HS-27A (cell line): ENCODE data around the gene SNX24.
"Not testable (repeated sequence)": the region's sequence is repeated elsewhere in the genome, so short reads cannot be mapped to it uniquely, and the experiment has no call there.

ENCODE experiments used
- DNase-seq: peaks from one replicate; pipeline ENCODE4 v3.0.0-alpha.2; 2012; ENCODE audit warnings: low read depth, missing footprints

SNX24 gene, protein sequence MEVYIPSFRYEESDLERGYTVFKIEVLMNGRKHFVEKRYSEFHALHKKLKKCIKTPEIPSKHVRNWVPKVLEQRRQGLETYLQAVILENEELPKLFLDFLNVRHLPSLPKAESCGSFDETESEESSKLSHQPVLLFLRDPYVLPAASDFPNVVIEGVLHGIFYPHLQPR

DNA sequence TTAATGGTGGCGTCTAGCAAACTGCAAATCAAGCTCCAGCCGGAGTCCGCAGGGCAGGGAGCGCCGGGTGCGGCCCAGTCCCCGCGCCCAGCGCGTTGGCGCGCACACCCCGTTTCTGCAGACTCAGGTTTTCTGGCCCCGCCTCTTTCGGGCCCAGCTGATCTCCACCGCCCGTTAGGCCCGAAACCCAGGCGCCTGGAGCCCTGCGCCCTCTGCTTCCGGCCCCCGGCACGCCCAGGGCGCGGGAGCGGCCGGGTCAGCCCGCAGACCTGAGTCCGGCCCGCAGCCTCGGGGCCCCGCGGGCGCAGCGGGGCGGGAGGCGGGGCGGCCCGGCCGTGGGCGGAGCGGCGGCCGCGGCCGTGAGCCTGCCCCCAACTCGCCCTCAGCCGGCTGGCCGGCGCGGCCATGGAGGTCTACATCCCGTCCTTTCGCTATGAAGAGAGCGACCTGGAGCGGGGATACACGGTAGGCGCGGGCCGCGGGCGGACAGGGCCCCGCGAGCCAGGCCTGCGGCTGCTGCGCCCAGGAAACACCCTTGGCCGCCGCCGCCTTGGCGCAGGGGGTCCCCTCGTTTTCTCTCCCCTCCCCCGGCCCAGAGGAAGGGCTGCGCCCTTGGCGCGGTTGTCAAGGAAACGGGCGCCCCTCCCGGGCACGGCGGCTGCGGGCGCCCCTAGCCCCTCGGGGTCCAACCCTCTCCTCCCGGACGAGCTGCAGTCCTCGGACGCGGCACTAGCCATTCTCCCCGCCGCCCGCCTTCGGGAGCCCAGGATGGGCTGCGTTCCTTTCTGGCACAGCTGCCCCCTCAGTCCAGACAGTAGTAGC lies at the start of gene SNX24:
Gene SNX24 (plus strand): TSS at position 385 of the 822 bp plus-strand sequence. CDS start 21 bp downstream, at position 406.
- no peak for DNase-seq

DNA sequence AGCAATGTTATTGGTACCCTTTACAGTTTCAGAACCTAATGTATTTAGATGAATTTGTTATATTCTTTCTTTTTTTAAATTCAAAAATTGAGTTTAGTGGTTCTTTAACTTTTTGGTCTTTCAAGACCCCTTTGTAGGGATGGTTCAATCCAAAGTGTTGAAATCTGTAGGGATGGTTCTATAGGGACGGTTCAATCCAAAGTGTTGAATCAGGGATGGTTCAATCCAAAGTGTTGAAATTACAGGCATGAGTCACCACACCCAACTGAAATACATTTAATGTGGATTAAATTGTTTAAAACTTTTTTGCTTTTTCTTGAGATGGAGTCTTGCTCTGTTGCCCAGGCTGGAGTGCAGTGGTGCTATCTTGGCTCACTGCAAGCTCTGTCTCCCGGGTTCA lies 39.9 kb upstream of the SNX24 start:
- no peak for DNase-seq

DNA sequence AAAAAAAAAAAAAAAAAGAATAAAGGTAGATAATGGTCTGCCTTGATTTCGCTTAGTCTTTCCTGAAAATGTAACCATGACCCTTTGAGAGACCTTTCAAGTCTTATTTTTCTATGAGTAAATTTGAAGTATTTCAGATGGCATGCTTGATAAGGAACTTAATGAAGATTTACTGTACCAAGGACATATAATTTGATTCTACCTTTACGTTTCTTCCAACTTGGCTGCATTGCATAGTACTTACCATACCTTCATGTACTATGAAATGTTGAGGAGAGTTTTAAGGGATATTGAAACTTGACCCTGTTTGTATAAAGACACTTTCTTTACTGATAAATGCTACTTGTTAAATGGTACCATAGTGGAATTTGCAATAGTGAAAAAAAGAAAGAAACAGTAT lies 35.0 kb upstream of the SNX24 start:
- no peak for DNase-seq

DNA sequence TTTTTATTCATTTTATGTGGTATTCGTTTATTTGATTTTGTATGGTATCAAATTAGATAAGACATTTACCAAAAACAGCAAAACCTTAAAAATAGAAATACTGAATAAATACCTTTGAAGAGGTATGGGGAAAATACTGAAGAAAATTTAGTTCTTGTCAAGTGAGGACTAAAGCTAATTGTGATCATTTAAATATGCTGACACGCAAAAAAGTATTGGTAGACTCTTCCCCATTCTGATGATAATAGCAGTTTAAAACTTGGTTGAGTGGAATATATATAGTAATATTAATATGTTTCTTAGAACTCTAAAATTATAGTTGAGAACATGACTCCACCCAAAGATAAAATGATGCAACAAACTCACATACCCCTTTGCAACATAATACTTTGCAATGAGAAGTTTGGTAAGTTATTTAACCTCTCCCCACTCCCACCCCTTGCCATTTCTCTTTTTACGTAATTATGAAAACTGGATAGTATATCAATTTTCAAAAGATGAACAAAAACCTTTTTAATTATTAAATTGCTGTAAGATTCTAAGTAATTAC lies 30.1 kb upstream of the SNX24 start:
- no peak for DNase-seq

DNA sequence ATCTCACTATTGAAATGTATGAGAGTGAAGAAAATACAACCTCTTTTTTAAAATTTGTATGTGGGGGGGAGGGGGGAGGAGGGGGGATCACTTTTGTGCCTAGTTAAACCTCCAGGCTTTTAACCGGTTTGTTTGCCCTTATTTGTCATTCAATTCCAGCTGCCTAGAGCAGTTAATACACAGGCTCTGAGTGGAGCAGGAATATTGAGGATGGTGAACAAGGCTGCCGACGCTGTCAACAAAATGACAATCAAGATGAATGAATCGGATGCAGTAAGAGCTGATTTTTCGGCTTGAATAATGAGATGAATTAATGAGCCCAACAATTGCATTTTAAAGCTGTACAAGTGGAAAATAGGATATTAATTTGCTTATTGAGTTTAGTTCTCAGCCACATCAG lies 28.7 kb upstream of the SNX24 start:
- DNase-seq: no peak

DNA sequence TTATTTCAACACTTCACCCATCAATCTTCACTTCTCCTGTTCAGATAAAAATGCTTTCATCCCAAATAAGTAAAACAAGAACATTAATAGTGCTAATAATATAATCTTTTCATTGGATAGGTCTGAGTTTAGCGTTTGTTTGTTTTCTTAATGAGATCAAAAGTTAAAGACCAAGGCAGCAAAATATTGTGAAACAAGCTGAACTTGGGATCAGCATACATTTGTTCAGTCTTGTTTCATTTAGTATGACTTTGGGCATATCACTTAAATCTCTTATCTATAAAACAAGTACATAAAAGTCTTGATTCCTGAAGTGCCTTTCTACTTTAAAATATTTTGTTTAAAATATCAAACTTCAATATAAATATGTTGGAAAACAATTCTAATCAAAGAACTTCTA lies 13.4 kb upstream of the SNX24 start:
- no peak for DNase-seq

DNA sequence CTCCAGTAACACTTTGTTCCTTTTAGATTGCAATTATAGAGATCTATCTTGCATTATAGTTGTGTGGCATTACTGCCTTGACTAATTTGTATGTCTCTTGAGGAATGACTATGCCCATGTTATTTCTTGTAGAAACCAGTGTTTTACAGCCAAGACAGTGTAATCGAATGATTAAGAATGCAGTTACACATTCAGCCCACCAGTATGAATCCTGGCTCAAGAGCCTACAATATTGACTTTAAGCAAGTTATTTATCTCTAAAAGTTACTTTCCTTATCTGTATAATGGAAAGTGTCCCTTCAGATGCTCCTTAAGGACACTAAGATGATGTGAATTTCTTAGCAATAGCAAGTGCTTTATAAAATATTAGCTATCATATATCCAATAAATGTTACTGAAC lies 9.7 kb upstream of the SNX24 start:
- no peak for DNase-seq

DNA sequence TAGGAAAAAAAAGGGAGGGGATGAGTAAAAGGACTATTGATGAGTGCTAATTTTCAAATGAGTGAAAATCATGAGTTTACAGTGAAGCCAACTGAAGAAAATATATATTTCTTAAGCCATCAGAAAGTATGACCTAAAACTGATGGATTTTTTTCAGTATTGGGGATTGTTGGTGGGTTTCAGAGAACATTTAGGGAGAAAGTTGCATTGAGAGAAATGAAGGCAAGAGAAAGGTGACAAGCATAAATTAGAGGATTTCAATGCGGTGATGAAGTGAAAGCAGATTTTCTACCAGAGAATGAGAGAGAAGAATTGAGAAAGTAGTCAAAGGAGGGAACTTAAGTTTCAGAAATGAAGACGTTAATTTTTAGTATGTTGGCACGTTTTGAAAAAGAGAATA lies 8.5 kb upstream of the SNX24 start:
- no peak for DNase-seq

DNA sequence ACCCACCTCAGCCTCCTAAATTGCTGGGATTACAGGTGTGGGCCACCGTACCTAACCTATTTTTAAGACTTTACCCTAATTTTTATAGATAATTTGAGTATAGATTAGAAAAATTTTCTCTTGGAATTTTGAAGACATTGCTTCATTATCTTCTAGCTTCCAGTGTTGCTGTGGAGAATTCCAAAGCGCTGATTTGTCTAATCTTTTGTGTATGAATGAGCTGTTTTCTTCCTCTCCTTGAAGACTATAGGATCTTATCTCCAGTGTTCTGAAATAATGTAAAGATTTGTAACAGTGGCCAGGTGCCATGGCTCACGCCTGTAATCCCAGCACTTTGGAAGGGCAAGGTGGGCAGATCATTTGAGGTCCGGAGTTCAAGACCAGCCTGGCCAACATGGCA lies 5.7 kb upstream of the SNX24 start:
- DNase-seq: no peak

DNA sequence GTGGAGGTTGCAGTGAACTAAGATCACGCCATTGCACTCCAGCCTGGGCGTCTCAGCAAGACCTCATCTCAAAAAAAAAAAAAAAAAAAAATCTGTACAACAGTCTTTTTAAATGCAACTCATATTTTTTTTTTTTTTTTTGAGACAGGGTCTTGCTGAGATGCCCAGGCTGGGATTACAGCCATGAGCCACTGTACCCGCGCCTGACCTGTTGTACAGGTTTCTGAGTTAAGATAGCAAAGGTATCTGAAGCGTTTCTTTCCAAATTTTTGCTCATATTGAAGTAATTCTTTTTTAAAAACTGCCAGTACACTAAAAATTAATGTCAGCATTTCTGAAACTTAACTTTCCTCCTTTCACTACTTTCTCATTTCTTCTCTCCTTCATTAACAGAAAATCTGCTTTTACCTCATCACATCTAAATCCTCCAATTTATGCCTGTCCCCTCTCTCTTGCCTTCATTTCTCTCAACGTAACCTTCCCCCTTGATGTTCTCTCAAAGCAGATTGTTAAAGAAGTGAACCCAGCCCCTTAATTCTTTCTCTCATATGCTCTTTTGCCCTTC lies 3.3 kb upstream of the SNX24 start:
- DNase-seq: no peak

DNA sequence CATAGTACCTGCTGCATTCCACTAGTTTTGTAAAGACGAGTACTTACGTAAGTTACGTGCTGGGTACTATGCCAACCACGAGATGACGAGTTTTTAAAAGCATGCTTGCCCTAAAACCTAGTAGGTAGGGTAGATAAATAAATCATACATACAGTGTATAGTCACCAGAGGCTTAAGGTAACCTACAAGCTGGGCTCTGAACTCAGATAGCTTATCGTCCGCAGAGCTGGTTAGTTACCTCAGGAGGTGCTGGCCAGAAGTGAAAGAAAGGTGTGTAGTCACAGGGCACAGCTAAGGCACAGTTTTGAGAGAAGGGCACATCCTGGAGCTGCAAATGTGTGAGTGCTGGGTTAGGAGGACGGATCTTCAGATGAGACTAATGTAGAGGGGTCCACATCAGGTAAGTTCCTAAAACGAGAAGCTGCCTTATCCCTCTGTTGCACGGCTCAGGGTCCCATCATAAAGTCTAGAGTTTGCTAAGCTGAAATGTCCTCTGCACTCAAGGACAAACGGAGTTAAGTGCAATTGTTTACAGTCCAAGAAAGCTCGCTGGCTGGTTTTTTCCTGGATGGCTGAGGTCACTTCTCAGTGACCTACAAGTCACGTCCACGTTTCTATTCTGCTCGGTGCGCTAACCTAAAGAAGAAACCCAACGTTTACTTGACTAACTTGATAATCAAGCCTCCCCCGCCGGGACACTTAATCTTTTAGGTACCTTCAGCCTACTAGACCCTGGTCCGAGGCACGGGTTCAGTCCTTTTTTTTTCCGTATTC lies 1.1 kb upstream of the SNX24 start:
- DNase-seq: no peak

DNA sequence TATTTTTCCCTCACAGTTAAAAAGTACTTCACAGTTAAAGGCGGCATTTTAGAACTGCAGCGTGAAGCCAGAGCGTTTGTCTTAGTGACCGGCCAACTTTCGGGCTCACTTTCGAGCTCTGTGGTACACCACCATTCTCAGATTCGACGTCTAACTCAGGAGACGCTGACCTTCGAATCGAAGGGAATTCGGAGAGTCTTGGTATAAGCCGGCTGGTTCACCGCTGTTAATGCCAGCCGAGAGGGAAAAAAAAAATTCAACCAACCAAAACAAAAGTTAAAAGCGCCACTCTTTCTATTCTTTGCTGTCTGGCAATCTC lies 544 bp upstream of the SNX24 start:
- no peak for DNase-seq

DNA sequence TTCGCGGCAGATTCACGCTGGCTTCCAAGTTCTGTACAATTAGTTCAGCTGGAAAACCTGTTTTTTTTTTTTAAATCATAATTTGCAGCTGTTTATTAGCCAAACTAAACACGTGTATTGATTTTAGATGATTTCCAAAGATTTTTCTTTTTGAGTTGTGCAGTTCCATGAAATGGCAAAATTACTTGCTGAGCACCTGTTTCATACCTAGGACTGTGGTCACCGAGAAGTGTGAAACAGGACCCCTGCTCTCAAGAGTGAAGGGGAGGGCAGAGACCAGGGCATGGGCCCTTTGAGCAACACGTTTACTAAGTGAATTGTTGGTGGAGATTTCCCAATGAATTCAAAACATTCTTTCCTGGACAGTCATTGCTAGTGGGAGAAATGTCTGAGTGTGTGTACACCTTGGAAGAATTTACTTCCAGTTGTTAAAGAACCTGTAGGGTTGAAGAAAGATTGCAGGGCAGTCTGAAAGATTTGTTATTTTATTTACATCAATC lies 688 bp downstream of the SNX24 start:
- DNase-seq: no peak

DNA sequence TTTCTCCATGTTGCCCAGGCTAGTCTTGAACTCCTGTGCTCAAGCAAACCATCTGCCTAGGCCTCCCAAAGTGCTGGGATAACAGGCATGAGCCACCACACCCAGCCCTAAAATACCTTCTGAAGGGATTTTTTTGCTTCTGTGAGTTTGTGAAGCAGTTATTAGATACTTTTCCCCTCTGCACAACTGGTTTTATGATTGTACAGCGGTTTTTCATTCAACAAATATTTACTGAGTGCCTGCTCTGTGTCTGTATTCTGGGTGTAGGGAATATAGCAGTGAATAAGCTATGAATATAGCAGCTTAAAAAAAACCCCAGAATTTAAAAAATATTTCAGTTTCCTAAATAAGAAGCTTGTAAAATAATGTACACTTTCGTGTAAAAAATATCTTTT lies 2.3 kb downstream of the SNX24 start:
- DNase-seq: no peak

DNA sequence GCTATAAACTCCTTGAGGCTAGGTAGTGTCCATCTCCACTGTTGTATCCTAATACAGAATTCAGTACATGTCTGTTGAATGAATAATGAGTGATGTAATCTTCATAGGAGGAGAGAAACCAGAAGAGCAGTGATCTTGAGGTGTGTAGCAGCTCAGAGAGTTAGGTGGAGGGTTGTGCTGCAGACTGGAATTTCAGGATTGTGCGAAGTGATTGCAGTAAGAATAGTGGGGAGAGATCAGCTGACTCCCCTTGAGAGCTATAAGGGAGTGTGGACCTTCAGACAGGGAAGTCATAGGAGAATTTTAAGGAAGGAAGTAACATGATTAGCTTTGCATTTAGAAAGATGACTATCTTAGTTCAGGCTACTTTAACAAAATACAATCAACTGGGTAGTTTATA lies 4.4 kb downstream of the SNX24 start:
- no peak for DNase-seq

DNA sequence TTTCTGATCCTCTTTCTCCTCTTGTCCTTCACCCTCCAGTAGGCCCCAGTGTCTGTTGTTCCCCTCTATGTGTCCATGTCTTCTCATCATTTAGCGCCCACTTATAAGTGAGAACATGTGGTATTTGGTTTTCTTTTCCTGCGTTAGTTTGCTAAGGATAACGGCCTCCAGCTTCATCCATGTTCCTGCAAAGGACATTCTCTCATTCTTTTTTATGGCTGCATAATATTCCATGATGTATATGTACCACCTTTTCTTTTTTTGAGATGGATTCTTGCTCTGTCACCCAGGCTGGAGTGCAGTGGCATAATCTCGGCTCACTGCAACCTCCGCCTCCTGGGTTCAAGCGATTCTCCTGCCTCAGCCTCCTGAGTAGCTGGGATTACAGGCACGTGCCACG lies 12.1 kb downstream of the SNX24 start:
- DNase-seq: not testable (repeated sequence)

DNA sequence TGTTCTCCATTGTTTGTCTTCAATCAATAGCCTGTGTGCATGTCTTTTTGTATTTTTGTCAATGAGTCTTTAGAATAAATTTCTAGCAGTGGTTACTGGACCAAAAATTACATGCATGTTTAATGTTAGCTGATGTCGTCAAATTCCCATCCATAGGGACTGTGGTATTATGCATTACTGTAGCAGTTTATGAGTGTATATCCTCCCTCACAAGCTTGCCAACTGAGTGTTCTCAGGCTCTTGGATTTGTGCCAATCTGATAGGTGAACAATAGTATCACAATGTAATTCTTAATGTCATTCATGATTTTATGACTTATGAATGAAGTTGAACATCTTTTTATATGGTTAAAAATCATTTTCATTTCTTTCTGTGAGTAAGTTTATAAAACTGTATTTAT lies 13.0 kb downstream of the SNX24 start:
- no peak for DNase-seq

DNA sequence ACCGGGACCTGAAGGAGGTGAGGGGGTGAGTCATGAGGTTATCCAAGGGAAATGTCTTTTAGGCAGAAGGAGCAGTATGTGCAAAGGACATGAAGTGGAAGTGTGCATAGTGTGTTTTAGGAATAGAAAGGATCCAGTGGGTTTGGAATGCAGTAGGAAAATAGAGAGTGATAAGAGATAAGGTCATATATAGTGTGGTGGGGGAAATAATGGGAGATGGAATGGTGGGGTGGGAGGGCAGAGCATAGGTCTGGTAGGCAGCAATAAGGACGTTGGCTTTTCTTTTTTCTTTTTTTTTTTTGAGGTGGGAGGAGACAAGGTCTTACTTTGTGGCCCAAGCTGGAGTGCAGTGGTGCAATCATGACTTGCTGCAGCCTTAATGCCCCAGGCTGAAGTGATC lies 17.8 kb downstream of the SNX24 start:
- DNase-seq: no peak

DNA sequence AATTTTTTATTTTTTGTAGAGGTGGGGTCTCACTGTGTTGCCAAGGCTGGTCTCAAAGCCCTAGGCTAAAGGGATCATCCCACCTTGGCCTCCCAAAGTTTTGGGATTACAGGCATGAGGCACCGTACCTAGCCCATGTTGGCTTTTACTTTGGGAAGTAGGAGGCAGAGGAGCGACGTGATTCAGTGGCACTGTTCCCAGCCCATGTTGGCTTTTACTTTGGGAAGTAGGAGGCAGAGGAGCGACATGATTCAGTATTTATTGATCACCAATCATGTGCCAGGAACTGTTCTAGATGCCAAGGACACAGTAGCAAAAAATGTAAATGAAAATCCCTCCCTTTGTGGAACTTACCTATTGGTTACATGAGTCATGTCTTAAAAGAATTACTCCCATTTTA lies 18.3 kb downstream of the SNX24 start:
- no peak for DNase-seq

DNA sequence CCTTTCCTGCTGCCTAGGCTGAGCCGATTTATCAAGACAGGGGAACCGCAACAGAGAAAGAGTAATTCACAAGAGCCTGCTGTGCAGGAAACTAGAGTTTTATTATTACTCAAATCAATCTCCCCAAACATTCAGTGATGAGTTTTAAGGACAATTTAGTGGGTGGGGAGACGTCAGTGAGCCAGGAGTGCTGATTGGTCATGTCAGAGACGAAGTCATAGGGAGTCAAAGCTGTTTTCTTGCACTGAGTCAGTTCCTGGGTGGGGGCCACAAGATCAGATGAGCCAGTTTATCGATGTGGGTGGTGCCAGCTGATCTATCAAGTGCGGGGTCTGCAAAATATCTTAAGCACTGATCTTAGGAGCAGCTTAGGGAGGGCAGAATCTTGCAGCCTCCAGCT lies 19.0 kb downstream of the SNX24 start:
- no peak for DNase-seq

DNA sequence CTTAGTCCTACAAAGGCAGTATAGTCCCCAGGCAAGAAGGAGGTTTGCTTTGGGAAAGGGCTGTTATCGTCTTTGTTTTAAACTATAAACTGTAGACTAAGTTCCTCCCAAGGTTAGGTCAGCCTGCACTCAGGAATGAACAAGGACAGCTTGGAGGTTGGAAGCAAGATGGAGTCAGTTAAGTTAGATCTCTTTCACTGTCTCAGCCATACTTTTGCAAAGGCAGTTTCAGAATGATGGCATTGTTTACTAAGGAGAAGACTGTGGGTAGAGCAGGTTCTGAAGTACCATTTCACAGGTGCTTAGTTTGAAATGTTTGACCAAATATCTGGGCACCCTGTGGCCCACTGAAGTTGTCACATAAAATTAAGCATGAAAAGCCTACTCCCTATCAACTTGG lies 19.4 kb downstream of the SNX24 start:
- no peak for DNase-seq

DNA sequence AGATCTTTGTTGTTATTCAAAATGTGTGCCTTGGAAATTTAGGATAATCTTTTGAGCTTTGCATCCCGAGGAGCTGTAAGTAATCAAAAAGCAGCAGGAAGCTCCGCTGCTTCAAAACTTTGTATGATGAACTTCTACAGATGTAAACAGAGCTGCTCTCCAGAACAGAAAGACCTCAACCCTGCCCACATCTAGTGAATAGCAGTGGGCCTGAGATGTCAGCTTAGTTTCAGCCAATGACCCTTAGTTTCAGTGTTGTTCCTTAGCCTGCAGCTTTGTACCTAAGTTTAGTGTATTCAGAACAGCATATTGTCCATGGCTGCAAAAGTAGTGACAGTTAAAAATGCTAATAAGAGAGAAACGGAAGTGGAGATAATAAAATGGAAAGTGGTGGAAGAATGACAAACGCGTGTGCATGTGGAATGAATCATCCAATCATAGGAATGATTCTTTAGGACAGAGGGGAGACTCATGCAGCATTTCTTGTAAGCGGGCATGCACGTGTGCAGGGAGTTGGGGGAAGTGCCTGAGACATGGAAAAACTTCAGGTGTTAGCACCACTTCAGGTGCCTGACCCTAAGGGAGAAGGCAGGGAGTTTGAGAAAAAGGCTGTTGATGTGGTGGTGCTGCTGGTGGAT lies 24.9 kb downstream of the SNX24 start:
- DNase-seq: no peak
